ENCODE measurements around the gene MYRIP.

The MYRIP gene

GRCh38 chr3:40254891-40255290, 445.5 kb downstream of the MYRIP start:
- Histone ChIP-seq H2AFZ (ENCODE audit: low read length) (no peak overlapping the region), H3K4me1 (ENCODE audit: insufficient read depth, low read length, severe bottlenecking) (no peaks in the 10 kb centered on the region), H3K9me3 (ENCODE audit: low read length) (no peaks in the 10 kb centered on the region), H3K4me2 (ENCODE audit: low read length) (no peak overlapping the region), H3K9ac (ENCODE audit: low read length) (no peak overlapping the region), H3K27ac (ENCODE audit: low read depth, low read length, poor library complexity, severe bottlenecking) (no peak overlapping the region), H3K27me3 (ENCODE audit: insufficient read depth, low read length) (no peaks in the 10 kb centered on the region), H3K4me3 (ENCODE audit: low read depth, low read length, poor library complexity, severe bottlenecking) (no peak overlapping the region), H3F3A (ENCODE audit: insufficient read depth, low read length) (no peaks in the 10 kb centered on the region), H3K36me3 (ENCODE audit: insufficient read depth, low read length) (no peaks in the 10 kb centered on the region), H3K9me2 (ENCODE audit: low read depth, low read length) (no peaks in the 10 kb centered on the region), H3K79me2 (ENCODE audit: insufficient read depth, low read length) (no peaks in the 10 kb centered on the region), H4K20me1 (ENCODE audit: insufficient read depth, low read length) (no peaks in the 10 kb centered on the region)
- TF ChIP-seq, protein P1, sequence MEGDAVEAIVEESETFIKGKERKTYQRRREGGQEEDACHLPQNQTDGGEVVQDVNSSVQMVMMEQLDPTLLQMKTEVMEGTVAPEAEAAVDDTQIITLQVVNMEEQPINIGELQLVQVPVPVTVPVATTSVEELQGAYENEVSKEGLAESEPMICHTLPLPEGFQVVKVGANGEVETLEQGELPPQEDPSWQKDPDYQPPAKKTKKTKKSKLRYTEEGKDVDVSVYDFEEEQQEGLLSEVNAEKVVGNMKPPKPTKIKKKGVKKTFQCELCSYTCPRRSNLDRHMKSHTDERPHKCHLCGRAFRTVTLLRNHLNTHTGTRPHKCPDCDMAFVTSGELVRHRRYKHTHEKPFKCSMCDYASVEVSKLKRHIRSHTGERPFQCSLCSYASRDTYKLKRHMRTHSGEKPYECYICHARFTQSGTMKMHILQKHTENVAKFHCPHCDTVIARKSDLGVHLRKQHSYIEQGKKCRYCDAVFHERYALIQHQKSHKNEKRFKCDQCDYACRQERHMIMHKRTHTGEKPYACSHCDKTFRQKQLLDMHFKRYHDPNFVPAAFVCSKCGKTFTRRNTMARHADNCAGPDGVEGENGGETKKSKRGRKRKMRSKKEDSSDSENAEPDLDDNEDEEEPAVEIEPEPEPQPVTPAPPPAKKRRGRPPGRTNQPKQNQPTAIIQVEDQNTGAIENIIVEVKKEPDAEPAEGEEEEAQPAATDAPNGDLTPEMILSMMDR (IDR thresholded peaks at IDR 0.05; ENCODE audit: low read length), result no peak
- no peak for TF ChIP-seq EZH2 (IDR thresholded peaks at IDR 0.05; ENCODE audit: borderline replicate concordance, low read length)

- Histone ChIP-seq H3K36me3 (ENCODE audit: insufficient read depth, low read length) (no peaks in the 10 kb centered on the region), H3K9me2 (ENCODE audit: low read depth, low read length) (no peaks in the 10 kb centered on the region), H3K4me1 (ENCODE audit: insufficient read depth, low read length, severe bottlenecking) (no peaks in the 10 kb centered on the region), H4K20me1 (ENCODE audit: insufficient read depth, low read length) (no peaks in the 10 kb centered on the region), H3K79me2 (ENCODE audit: insufficient read depth, low read length) (no peaks in the 10 kb centered on the region), H3K4me2 (ENCODE audit: low read length) (no peak overlapping the region), H3K9me3 (ENCODE audit: low read length) (no peaks in the 10 kb centered on the region), H3F3A (ENCODE audit: insufficient read depth, low read length) (no peaks in the 10 kb centered on the region), H3K4me3 (ENCODE audit: low read depth, low read length, poor library complexity, severe bottlenecking) (no peak overlapping the region), H3K27me3 (ENCODE audit: insufficient read depth, low read length) (no peaks in the 10 kb centered on the region), H2AFZ (ENCODE audit: low read length) (no peak overlapping the region), H3K9ac (ENCODE audit: low read length) (no peak overlapping the region), H3K27ac (ENCODE audit: low read depth, low read length, poor library complexity, severe bottlenecking) (no peak overlapping the region)
- TF ChIP-seq, protein P1 (IDR thresholded peaks at IDR 0.05; ENCODE audit: low read length), result no peak
- no peak for TF ChIP-seq EZH2 (IDR thresholded peaks at IDR 0.05; ENCODE audit: borderline replicate concordance, low read length)
Measured at GRCh38 chr3:40255532-40255931, 446.1 kb downstream of the MYRIP start.

- Histone ChIP-seq H3K4me2 (ENCODE audit: low read length) (no peak overlapping the region), H3K79me2 (ENCODE audit: insufficient read depth, low read length) (no peaks in the 10 kb centered on the region), H3F3A (ENCODE audit: insufficient read depth, low read length) (no peaks in the 10 kb centered on the region), H4K20me1 (ENCODE audit: insufficient read depth, low read length) (no peaks in the 10 kb centered on the region), H3K9me3 (ENCODE audit: low read length) (no peaks in the 10 kb centered on the region), H3K9me2 (ENCODE audit: low read depth, low read length) (no peaks in the 10 kb centered on the region), H3K4me1 (ENCODE audit: insufficient read depth, low read length, severe bottlenecking) (no peaks in the 10 kb centered on the region), H2AFZ (ENCODE audit: low read length) (no peak overlapping the region), H3K27me3 (ENCODE audit: insufficient read depth, low read length) (no peaks in the 10 kb centered on the region), H3K4me3 (ENCODE audit: low read depth, low read length, poor library complexity, severe bottlenecking) (no peak overlapping the region), H3K36me3 (ENCODE audit: insufficient read depth, low read length) (no peaks in the 10 kb centered on the region), H3K9ac (ENCODE audit: low read length) (no peak overlapping the region), H3K27ac (ENCODE audit: low read depth, low read length, poor library complexity, severe bottlenecking) (no peak overlapping the region)
- no peak for TF ChIP-seq EZH2 (IDR thresholded peaks at IDR 0.05; ENCODE audit: borderline replicate concordance, low read length)
- TF ChIP-seq, protein P1 (IDR thresholded peaks at IDR 0.05; ENCODE audit: low read length), result no peak
Measured at GRCh38 chr3:40258064-40258463, 448.7 kb downstream of the MYRIP start.

Data from OCI-LY1 (cell line).